ENCODE measurements around the gene SUMO3.

GRCh38 chr21:44854391-44854663 lies 36.5 kb upstream of the SUMO3 start:
- TF ChIP-seq, protein P1, sequence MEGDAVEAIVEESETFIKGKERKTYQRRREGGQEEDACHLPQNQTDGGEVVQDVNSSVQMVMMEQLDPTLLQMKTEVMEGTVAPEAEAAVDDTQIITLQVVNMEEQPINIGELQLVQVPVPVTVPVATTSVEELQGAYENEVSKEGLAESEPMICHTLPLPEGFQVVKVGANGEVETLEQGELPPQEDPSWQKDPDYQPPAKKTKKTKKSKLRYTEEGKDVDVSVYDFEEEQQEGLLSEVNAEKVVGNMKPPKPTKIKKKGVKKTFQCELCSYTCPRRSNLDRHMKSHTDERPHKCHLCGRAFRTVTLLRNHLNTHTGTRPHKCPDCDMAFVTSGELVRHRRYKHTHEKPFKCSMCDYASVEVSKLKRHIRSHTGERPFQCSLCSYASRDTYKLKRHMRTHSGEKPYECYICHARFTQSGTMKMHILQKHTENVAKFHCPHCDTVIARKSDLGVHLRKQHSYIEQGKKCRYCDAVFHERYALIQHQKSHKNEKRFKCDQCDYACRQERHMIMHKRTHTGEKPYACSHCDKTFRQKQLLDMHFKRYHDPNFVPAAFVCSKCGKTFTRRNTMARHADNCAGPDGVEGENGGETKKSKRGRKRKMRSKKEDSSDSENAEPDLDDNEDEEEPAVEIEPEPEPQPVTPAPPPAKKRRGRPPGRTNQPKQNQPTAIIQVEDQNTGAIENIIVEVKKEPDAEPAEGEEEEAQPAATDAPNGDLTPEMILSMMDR (IDR thresholded peaks at IDR 0.05) = no peak
- TF ChIP-seq EP300 (IDR thresholded peaks at IDR 0.05) = no peak
- no peak for TF ChIP-seq POLR2A (IDR thresholded peaks at IDR 0.05)
